MM.1S (cell line): ENCODE data around the gene TSSK3.

Experiments
- DNase-seq: peaks from one replicate; pipeline ENCODE4 v3.0.0-alpha.2; 2015
- H2AFZ ChIP-seq: fragments of 300-600 bp; sonication (generic); 2 replicates; pipeline ENCODE4 v1.6.0; 2016; ENCODE audit warnings: antibody characterized with exemption, low read length
- H3F3A ChIP-seq: fragments of 300-600 bp; sonication (generic); 2 replicates; pipeline ENCODE4 v1.6.1; 2016; ENCODE audit warnings: mild to moderate bottlenecking, antibody characterized with exemption, low read length, moderate library complexity, mixed read lengths; ENCODE audit not compliant: insufficient read depth
- H3K27ac ChIP-seq: fragments of 300-600 bp; sonication (generic); 2 replicates; pipeline ENCODE4 v1.5.1; 2016; ENCODE audit warnings: mild to moderate bottlenecking, low read length
- H3K27me3 ChIP-seq: fragments of 300-600 bp; sonication (generic); replicated peaks from 2 replicates; pipeline ENCODE4 v1.6.0; 2016; ENCODE audit warnings: low read length; ENCODE audit not compliant: insufficient read depth
- H3K36me3 ChIP-seq: fragments of 300-600 bp; sonication (generic); replicated peaks from 2 replicates; pipeline ENCODE4 v1.6.1; 2016; ENCODE audit warnings: mild to moderate bottlenecking, low read length, mixed read lengths; ENCODE audit not compliant: insufficient read depth
- H3K4me1 ChIP-seq: fragments of 300-600 bp; sonication (generic); 2 replicates; pipeline ENCODE4 v1.6.1; 2016; ENCODE audit warnings: low read length, mixed read lengths
- H3K4me2 ChIP-seq: fragments of 300-600 bp; sonication (generic); 2 replicates; pipeline ENCODE4 v1.6.0; 2016; ENCODE audit warnings: low read depth, low read length
- H3K4me3 ChIP-seq: fragments of 300-600 bp; sonication (generic); 2 replicates; pipeline ENCODE4 v1.5.1; 2016; ENCODE audit warnings: low read length, mixed read lengths
- H3K79me2 ChIP-seq: fragments of 300-600 bp; sonication (generic); 2 replicates; pipeline ENCODE4 v1.6.1; 2016; ENCODE audit warnings: mixed run types, low read length, mixed read lengths
- H3K9ac ChIP-seq: fragments of 300-600 bp; sonication (generic); 2 replicates; pipeline ENCODE4 v1.6.1; 2016; ENCODE audit warnings: low read length, mixed read lengths
- H3K9me2 ChIP-seq: fragments of 300-600 bp; sonication (generic); replicated peaks from 2 replicates; pipeline ENCODE4 v1.6.1; 2016; ENCODE audit warnings: mild to moderate bottlenecking, low read length, mixed read lengths; ENCODE audit not compliant: insufficient read depth
- H3K9me3 ChIP-seq: fragments of 300-600 bp; sonication (generic); replicated peaks from 2 replicates; pipeline ENCODE4 v1.6.1; 2016; ENCODE audit warnings: mild to moderate bottlenecking, low read length, mixed read lengths; ENCODE audit not compliant: insufficient read depth
- H4K20me1 ChIP-seq: fragments of 300-600 bp; sonication (generic); 2 replicates; pipeline ENCODE4 v1.6.1; 2016; ENCODE audit warnings: mild to moderate bottlenecking, low read length, moderate library complexity, mixed read lengths; ENCODE audit not compliant: insufficient read depth
- EZH2 ChIP-seq: fragments of 300-600 bp; sonication (generic); optimal IDR thresholded peaks from 2 replicates; pipeline ENCODE3; 2017; ENCODE audit warnings: low read depth, mild to moderate bottlenecking, antibody characterized with exemption, low read length, mixed read lengths
- EZH2phosphoT487 ChIP-seq: fragments of 300-600 bp; sonication (generic); IDR thresholded peaks from 2 replicates; pipeline ENCODE4 v1.6.1; 2018; ENCODE audit warnings: antibody characterized with exemption, low read length
- TF ChIP-seq, protein P1 (sequence below): fragments of 300-600 bp; sonication (generic); IDR thresholded peaks from 2 replicates; pipeline ENCODE4 v1.5.1; 2016; ENCODE audit warnings: antibody characterized with exemption, low read length, mixed read lengths

Gene TSSK3

DNA sequence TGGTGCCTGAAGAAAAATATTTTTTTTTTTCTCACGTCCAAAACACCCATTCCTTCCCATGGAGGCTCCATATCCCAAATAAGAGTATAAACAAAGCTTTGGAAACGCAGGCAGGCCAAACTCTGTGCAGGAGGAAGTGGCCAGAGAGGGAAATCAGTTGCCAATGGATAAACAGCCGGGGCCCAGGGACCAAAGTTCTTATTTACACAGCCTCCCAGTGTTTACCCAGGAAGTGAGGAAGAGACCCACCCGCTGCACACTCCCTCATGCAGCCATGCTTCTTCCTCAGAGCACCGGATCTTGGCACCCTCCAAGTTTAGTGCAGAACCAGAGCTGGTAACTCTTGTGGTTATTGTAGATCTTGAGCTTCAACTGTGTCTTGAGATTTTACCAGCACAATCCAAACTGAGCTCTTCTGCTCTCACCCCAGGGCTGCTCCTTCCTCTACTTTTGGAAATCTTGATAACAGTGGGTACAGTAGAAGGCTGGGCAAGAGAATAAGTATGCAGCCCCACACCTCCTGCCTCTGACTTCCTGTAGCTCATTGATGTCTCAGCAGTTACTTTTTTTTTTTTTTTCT is 40.5 kb upstream of the TSSK3 start:
- Histone ChIP-seq H3K4me2 (no peak overlapping the region), H3K27me3 (no peaks in the 10 kb centered on the region), H3K27ac (peak overlapping the region; percentile 8; the same call in 1 of the 2 replicates), H3K4me1 (peaks cover 19% of the 10 kb centered on the region), H3K9me2 (no peaks in the 10 kb centered on the region), H3K36me3 (no peaks in the 10 kb centered on the region), H3K4me3 (no peak overlapping the region), H3F3A (peaks cover 10% of the 10 kb centered on the region), H3K79me2 (peaks cover 31% of the 10 kb centered on the region), H4K20me1 (no peaks in the 10 kb centered on the region), H3K9ac (no peak overlapping the region), H3K9me3 (no peaks in the 10 kb centered on the region), H2AFZ (no peak overlapping the region)
- TF ChIP-seq, protein P1, sequence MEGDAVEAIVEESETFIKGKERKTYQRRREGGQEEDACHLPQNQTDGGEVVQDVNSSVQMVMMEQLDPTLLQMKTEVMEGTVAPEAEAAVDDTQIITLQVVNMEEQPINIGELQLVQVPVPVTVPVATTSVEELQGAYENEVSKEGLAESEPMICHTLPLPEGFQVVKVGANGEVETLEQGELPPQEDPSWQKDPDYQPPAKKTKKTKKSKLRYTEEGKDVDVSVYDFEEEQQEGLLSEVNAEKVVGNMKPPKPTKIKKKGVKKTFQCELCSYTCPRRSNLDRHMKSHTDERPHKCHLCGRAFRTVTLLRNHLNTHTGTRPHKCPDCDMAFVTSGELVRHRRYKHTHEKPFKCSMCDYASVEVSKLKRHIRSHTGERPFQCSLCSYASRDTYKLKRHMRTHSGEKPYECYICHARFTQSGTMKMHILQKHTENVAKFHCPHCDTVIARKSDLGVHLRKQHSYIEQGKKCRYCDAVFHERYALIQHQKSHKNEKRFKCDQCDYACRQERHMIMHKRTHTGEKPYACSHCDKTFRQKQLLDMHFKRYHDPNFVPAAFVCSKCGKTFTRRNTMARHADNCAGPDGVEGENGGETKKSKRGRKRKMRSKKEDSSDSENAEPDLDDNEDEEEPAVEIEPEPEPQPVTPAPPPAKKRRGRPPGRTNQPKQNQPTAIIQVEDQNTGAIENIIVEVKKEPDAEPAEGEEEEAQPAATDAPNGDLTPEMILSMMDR = no peak
- TF ChIP-seq EZH2 (no peak), EZH2phosphoT487 (no peak)
- DNase-seq = no peak

- TF ChIP-seq, protein P1 = no peak
- no peak for DNase-seq
- no peak overlapping the region for H3K27ac ChIP-seq
- H3K36me3 ChIP-seq = no peaks in the 10 kb centered on the region
- no peak overlapping the region for H2AFZ ChIP-seq
- no peaks in the 10 kb centered on the region for H4K20me1 ChIP-seq
- no peak overlapping the region for H3K4me2 ChIP-seq
- peaks cover 12% of the 10 kb centered on the region for H3F3A ChIP-seq
- no peak overlapping the region for H3K9ac ChIP-seq
- H3K4me1 ChIP-seq = peaks cover 17% of the 10 kb centered on the region
- H3K9me2 ChIP-seq = no peaks in the 10 kb centered on the region
- H3K79me2 ChIP-seq = peaks cover 6% of the 10 kb centered on the region
- H3K4me3 ChIP-seq = no peak overlapping the region
- H3K27me3 ChIP-seq = no peaks in the 10 kb centered on the region
- no peaks in the 10 kb centered on the region for H3K9me3 ChIP-seq
Observed at GRCh38 chr1:32327204-32327603, 35.1 kb upstream of the TSSK3 start.

GRCh38 chr1:32329931-32330466 is 32.3 kb upstream of the TSSK3 start:
- no peaks in the 10 kb centered on the region for H3K9me3 ChIP-seq
- peaks cover 36% of the 10 kb centered on the region for H3K4me1 ChIP-seq
- no peaks in the 10 kb centered on the region for H3K27me3 ChIP-seq
- DNase-seq = no peak
- H4K20me1 ChIP-seq = no peaks in the 10 kb centered on the region
- no peak overlapping the region for H3K27ac ChIP-seq
- no peak overlapping the region for H3K4me3 ChIP-seq
- H3K79me2 ChIP-seq = peaks cover 7% of the 10 kb centered on the region
- no peak overlapping the region for H2AFZ ChIP-seq
- peaks cover 29% of the 10 kb centered on the region for H3F3A ChIP-seq
- H3K9me2 ChIP-seq = no peaks in the 10 kb centered on the region
- TF ChIP-seq, protein P1 = no peak
- no peaks in the 10 kb centered on the region for H3K36me3 ChIP-seq
- H3K9ac ChIP-seq = no peak overlapping the region
- no peak overlapping the region for H3K4me2 ChIP-seq
